Prostate gland (tissue), 2 donors: Measurements from ENCODE around the gene PPFIA1. TPM values are rescaled to one million over a fixed set of nuclear protein-coding genes. Genes with fewer than 3 reads are reported as not detected.

Experiments used
- DNase-seq: peaks from one replicate; pipeline ENCODE4 v3.0.0-alpha.2; 2019; ENCODE audit warnings: low spot score
- H3K27ac ChIP-seq, 2 donors: fragments of 200-600 bp; sonication (generic); 2 replicates each; pipeline ENCODE4 v1.5.1; 2017 to 2019
- H3K27me3 ChIP-seq: fragments of 200-600 bp; sonication (generic); replicated peaks from 2 replicates; pipeline ENCODE4 v1.5.1; 2019; ENCODE audit not compliant: insufficient read depth
- H3K36me3 ChIP-seq, 2 donors: fragments of 200-600 bp; sonication (generic); 1 replicate in 1 of 2; 2 replicates in 1 of 2; pipeline versions ENCODE4 v1.5.1 to v1.8.1; 2017 to 2019
- H3K4me1 ChIP-seq: fragments of 200-600 bp; sonication (generic); replicated peaks from 2 replicates; pipeline ENCODE4 v1.5.1; 2019
- H3K4me3 ChIP-seq, 2 donors: fragments of 200-600 bp; sonication (generic); 2 replicates each; pipeline ENCODE4 v1.5.1; 2017 to 2019
- H3K9me3 ChIP-seq: fragments of 200-600 bp; sonication (generic); 2 replicates; pipeline ENCODE4 v1.5.1; 2017
- CTCF ChIP-seq, 4 experiments: fragments of 200-600 bp in 2 of 4; fragments of 450-650 bp in 2 of 4; sonication (generic) in 2 of 4; IDR thresholded peaks; 1 replicate in 3 of 4; 2 replicates in 1 of 4; pipeline ENCODE4 v1.5.1; 2016 to 2019; ENCODE audit warnings: antibody characterized with exemption in 4 of 4, mild to moderate bottlenecking in 2 of 4, moderate library complexity in 2 of 4
- POLR2A ChIP-seq: fragments of 450-650 bp; IDR thresholded peaks from one replicate; pipeline ENCODE4 v1.6.1; 2016; ENCODE audit warnings: antibody characterized with exemption, mild to moderate bottlenecking
- POLR2AphosphoS5 ChIP-seq: sonication (generic); formaldehyde crosslinking; IDR thresholded peaks from one replicate; pipeline ENCODE4 v1.6.1; 2017; ENCODE audit warnings: antibody characterized with exemption
- WGBS: methylation state at CpG from one replicate; pipeline ENCODE4 v1.1.5; 2018; 5-methylcytosine and 5-hydroxymethylcytosine counted together
- intact Hi-C: fragments of 100-400 bp; cut with DNase I; formaldehyde crosslinking; loops from one replicate; pipeline ENCODE4 v1.14.2; 2022
- total RNA-seq, 2 donors: library from RNA; depleted of rRNA; stranded (reverse); fragments of >200 nt; gene quantifications; one replicate each; pipeline ENCODE4 v1.1.0, GENCODE V29; 2016

Gene PPFIA1
- total RNA-seq, 2 donors from 2014 or later = 29.1 to 61.8 TPM

GRCh38 chr11:70418130-70418529 is 147.6 kb downstream of the PPFIA1 start:
- Histone ChIP-seq H3K4me1 (no peaks in the 10 kb centered on the region), H3K27ac (no peak overlapping the region), H3K9me3 (no peaks in the 10 kb centered on the region), H3K4me3 (no peak overlapping the region), H3K27me3 (no peaks in the 10 kb centered on the region), H3K36me3 (peaks cover 4 to 12% of the 10 kb centered on the region in 2 donors)
- intact Hi-C loops = no loop called here
- WGBS = 95% methylated on average over 12 of the region's 12 CpGs
- no peak for TF ChIP-seq POLR2AphosphoS5
- no peak for TF ChIP-seq CTCF (IDR thresholded peaks at IDR 0.05)
- no peak for TF ChIP-seq POLR2A
- no peak for DNase-seq

GRCh38 chr11:70419307-70420007 is 149.0 kb downstream of the PPFIA1 start:
- intact Hi-C loops = no loop called here
- WGBS = 84% methylated on average over 17 of the region's 17 CpGs
- H3K27ac ChIP-seq = no peak overlapping the region
- H3K9me3 ChIP-seq = no peaks in the 10 kb centered on the region
- TF ChIP-seq POLR2A = no peak
- no peak for TF ChIP-seq POLR2AphosphoS5
- no peak for TF ChIP-seq CTCF (IDR thresholded peaks at IDR 0.05)
- peaks cover 6 to 7% of the 10 kb centered on the region in 2 donors for H3K36me3 ChIP-seq
- no peak overlapping the region for H3K4me3 ChIP-seq
- H3K27me3 ChIP-seq = no peaks in the 10 kb centered on the region
- no peak for DNase-seq
- no peaks in the 10 kb centered on the region for H3K4me1 ChIP-seq

GRCh38 chr11:70420008-70420464 is 149.5 kb downstream of the PPFIA1 start:
- intact Hi-C loops = no loop called here
- 83% methylated on average over 14 of the region's 14 CpGs for WGBS
- Histone ChIP-seq H3K36me3 (peaks cover 6 to 7% of the 10 kb centered on the region in 2 donors), H3K4me1 (no peaks in the 10 kb centered on the region), H3K4me3 (no peak overlapping the region), H3K27me3 (no peaks in the 10 kb centered on the region), H3K27ac (no peak overlapping the region), H3K9me3 (no peaks in the 10 kb centered on the region)
- no peak for DNase-seq
- TF ChIP-seq POLR2AphosphoS5 = no peak

- Histone ChIP-seq H3K36me3 (peaks cover 6 to 7% of the 10 kb centered on the region in 2 donors), H3K9me3 (no peaks in the 10 kb centered on the region), H3K4me3 (no peak overlapping the region), H3K4me1 (no peaks in the 10 kb centered on the region), H3K27ac (no peak overlapping the region), H3K27me3 (no peaks in the 10 kb centered on the region)
- DNase-seq = no peak
- intact Hi-C loops = no loop called here
- 82% methylated on average over 9 of the region's 9 CpGs for WGBS
- TF ChIP-seq POLR2AphosphoS5 (no peak), POLR2A (no peak), CTCF (IDR thresholded peaks at IDR 0.05) (no peak)
Observed at GRCh38 chr11:70420496-70420895, 150.0 kb downstream of the PPFIA1 start.

- no peak overlapping the region for H3K27ac ChIP-seq
- intact Hi-C loops = no loop called here
- H3K4me1 ChIP-seq = no peaks in the 10 kb centered on the region
- peaks cover 5 to 7% of the 10 kb centered on the region in 2 donors for H3K36me3 ChIP-seq
- no peaks in the 10 kb centered on the region for H3K9me3 ChIP-seq
- TF ChIP-seq POLR2AphosphoS5 = no peak
- TF ChIP-seq POLR2A = no peak
- DNase-seq = no peak
- no peaks in the 10 kb centered on the region for H3K27me3 ChIP-seq
- WGBS = 84% methylated on average over 13 of the region's 13 CpGs
- no peak overlapping the region for H3K4me3 ChIP-seq
Observed at GRCh38 chr11:70421123-70421522, 150.6 kb downstream of the PPFIA1 start.
